HG02943 (cell line): ENCODE data around the gene GALNT2.

Experiments
- ATAC-seq: cut with Tn5 transposase; IDR thresholded peaks from one replicate; pipeline ENCODE4 v1.9.1; 2021; ENCODE audit warnings: mild to moderate bottlenecking, low read depth, moderate library complexity; ENCODE audit not compliant: unreplicated experiment

GALNT2 gene

DNA sequence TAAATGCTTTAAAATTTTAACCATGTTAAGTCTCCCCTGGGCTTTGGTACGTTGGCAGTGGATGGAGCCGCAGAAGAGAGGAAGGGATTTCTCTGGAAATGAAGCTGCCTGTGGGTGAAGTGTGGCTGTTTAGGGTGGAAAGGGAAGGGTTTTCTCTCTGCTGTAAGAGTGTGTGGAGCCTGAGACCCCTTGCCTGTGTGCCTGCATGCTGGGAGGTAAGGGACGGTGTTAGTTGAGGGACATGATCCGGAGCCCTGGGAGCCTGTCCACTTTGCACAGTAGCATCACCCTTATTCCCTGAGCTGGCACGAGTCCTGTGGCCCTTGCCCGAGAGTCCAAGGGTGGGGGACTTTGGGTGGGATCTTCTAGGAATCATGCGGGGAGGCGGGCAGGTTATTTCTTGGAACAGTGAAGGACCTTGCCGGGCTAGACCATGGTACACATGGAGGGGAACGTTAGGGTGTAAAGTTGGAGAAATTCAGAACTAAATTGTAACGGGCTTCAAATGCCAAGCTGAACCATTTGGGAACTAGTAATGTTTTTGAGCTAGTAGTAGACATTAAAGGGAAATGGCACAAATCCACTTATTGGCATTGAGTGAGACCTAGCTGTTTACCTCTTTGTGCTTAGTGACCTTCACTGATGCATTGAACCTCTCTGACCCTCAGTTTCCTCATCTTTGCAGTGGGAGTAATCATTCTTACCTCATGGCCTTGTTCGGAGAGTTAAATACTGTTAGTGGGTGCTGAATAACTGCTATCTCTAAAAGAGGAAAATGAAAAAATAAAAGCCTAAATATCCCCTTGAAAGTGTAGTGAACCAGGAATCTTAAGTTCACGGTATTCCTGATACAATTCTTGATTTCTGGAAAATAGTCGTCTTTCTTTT lies 3.5 kb downstream of the GALNT2 start:
- no peak for ATAC-seq

DNA sequence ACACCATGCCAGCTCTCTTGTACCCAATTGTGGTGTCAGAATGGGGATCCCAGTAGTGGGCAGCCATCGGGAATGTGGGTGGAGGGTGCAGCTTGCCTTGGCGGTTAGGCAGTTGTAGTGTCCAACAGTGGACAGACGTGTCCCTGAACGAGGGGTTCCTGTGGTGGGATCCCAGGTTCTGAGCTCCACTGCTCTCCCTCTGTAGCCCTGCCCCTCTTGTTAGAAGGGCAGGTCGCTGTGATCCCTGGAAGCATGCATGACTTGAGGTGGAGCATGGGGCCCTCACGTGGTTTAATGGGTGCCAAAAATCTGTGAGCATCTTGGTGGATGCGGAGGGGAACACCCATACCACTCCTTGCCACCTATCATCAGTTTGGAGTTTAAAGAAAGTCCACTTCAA lies 4.3 kb downstream of the GALNT2 start:
- ATAC-seq, result no peak

DNA sequence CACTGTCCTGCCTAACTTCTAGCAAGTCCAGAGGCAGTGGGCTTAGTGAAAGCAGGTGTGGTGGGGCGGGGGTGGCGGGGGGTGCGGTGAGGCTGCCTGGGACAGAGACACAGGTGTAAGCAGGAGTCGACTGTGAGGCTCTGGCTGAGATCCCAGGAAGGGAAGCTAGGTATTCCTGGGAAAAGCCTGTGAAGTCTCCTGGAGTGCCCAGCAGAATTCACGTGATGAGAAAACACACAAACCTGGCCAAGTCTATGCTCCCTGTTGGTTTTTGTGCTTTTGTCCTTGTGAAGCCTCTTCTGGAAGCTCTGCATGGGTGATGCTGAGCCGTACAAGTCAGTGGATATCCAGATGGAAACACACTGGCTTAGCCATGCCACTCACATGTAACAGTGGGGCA lies 5.3 kb downstream of the GALNT2 start:
- ATAC-seq, result no peak

DNA sequence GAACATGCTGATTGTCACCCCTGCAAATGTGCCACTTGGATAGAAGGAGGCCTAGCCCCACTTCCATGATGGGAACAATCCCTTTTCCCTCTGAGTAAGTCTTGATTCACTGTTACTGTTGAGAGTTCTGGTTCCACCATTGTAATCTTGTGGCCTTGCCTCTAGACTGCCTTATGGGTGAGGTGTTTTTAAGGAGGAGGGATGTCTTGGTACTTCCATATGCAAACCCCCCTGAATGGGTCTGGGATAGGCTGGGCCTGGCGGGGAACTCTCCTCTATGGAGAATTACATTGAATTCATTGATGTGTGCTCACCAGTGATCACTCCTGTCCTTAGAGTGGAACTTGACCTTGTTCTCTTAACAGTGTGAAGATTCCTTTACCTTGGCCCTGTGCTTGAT lies 5.8 kb downstream of the GALNT2 start:
- ATAC-seq, result no peak

DNA sequence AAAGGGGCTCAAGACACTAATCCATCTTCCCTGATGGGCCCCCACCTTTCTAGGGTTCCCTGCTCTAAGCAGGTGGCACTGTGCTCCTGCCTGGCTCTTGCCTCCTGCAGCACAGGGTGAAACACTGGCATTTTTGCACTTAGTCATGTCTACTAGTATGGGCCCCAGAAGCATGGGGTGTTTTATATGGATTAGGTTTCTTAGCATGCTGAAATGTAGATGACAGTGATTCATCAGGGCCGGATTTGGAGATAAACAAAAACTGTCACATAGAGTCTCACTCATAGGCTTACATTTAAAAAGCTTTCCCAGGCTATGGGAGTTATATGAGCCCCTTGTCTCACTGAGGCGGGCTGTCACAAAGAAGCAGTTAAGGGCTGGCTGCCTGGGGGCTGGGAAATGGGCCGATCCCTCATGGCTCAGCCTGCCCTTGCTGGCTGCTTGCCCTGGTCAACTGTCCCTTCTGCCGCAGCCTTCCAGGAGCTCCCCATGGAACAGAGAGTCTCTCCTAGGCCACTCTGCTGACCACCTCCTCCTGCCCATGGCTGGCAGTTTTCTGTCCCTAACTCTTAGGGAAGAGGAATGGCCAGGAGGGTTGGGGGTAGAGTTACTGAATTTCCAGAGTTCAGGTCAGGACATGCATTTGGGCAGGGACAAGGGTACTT lies 6.5 kb downstream of the GALNT2 start:
- no peak for ATAC-seq

DNA sequence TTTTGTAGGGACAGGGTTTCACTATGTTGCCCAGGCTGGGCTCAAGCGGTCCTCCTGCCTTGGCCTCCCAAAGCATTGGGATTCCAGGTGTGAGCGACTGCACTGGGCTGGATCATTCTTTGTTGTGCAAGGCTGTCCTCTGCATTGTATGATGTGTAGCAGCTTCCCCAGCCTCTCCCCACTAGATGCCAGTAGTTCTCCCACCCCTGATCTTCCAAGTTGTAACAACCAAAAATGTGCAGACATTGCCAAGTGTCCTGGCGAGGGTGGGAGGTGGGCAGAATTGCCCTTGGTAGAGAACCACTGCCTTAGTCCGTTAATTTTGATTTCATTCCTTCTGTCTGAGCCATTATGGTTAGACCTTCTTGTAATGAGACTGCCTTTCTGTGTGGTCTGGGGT lies 7.2 kb downstream of the GALNT2 start:
- ATAC-seq, result no peak

DNA sequence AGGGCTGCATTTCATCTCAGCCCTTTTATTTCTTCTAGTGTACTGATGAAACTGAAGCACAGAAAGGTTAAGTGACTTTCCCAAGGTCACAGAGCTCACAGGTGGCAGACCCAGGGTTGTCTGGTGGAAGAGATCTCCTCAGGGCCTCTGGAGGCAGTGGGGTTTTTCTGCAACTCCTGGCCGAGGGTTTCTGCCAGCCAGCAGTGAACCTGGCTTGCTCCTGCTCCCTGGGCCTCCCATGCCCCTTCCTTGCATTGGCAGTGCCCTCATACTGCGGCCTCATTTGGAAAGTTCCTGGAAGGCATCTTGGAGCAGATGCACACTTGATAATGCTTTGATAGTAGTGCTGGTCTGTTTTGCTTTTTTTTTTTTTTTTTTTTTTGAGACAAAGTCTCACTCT lies 7.7 kb downstream of the GALNT2 start:
- ATAC-seq, result no peak

DNA sequence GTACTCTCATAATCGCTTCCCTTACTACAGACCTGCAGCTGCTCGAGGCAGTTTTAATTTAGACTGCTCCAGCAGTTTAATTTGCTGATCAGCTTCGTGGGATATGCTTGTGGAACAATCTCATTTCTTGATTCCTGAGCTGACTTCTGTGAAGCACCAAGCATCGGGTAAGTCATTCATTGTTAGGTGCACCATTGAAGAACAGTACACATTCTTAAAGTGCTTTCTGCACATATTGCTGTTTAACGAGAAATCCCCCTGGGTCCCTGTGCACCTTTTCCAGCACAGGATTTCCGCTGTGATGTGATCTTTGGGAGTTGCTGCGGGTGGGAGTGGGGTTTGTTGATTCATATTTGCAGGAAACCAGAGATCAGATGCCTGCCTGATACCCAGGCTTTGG lies 9.1 kb downstream of the GALNT2 start:
- no peak for ATAC-seq

DNA sequence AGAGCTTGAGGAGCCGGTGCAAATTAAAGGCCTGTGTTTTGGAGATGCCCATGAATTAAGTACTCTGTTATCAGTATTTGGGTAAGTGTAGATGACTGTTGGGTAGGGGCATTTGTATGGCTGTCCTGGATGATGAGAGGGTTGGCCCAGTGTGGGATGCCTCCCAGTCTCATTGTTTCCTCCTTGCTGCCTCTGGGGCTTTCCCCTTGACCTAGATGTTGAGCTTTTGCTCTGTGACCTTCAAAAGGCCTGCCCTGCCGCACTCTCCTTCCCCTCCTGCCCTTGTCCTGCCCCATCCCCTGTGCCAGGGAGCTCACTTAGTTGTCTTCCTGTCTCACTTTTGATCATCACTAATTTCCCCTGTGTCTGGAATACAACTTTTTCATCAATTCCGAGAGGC lies 10.0 kb downstream of the GALNT2 start:
- no peak for ATAC-seq

DNA sequence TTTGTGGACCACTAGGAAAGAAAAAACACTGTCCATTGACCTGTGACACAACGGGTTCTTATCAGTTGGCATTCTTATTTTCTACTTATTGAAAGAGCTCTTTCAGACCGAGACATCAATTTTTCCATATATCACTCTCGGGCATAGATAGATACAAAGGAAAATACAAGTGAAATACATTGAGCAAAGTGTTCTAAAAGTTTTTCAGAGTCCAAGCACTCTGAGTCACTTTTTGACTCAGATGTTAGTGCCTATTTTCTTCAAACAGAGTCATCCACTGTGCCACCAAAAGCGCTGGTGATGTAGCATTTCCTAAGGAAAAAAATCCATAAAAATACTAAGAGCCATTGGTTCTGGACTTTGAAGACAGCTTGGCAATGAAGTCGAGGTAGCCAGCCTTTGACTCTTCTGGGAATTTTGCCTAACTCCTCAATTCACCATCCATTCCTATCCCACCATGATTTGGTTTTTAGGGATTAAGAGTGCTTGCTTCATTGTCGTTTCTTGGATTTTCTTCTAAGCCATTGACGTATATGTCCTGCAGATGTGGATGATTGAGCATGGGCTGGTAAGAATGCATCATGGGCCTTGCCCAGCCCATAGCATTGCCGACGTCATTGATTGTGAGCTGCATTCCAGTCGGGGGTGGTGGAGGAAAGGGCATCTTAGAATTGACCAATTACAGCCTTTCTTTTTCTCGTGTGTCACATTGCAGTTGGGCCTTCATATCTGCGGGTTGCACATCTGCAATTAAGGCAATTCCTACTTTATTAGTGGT lies 10.6 kb downstream of the GALNT2 start:
- no peak for ATAC-seq

DNA sequence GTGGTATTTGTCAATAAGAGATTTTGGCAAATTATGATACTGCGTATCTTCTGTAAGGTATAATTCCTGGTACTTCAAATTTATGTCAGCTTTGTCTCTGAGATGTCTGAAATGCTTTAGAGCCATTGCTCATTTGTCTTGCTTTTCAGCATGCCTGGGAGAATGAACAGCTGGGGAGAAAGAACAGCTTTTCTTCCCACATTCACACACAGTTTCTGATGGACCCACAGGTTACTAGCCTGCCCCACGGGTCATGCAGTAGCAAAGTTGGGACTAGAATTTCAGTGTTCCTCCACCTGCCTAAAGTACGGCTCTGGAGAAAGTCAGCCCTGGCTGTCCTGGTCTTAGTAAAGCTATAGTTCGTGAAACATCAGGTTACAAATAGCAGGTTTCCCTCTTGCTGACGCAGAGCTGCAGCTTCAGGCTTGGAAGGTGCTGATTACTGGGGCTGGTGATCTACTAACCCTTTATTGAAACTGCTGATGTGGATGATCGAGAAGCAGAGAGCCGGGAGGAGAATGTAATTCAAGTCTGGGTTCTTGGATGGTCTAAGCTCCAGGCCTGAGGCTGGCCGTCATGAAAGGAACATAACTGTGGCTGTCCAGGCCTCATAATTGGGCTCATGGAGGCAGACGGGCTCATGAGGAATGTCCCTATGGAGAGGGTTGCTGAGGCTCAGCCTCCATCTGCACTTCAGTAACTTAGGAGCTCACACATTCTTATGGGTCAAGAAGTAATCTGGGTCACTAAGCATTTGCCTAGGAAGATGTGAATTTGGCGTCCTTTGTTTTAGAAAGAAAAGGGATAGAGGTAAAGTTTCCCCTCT lies 12.4 kb downstream of the GALNT2 start:
- no peak for ATAC-seq

DNA sequence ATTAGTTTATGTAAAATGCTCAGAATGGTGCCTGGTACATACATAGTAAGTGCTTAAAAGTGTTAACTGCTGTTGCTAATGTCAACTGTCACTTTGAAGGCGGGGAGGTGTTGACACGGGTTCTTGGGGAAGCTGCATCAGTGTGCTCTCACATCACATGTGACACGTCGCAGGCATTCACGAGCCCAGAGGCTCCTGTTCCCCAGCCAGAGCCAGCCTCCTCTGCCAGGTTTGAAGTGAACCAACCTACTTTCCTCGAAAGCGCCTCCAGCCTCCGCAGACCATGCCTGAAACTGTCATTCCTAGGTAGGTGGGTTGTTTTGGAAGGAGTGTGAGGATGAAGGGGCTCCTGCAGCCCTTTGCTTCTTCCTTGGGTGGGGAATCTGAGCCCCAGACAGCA lies 13.8 kb downstream of the GALNT2 start:
- ATAC-seq, result no peak

DNA sequence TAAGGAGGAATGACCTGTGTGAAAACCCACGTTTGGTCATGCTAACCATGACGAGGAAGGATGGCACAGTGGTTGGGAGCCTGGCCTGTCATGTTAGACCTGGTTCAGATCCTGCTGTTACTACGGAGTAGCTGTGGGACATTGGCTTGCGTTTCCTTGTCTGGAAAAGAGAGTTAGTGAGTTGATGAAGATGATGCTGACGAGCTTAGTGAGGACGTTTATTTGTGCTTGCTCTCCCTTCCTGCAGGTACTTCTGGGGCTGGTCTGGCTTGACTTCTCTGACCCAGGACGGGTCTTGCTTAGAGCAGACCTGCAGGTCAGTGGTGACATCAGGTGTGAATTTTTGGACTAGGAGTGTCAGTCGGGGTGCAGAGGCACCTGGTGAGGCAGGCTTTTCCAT lies 14.7 kb downstream of the GALNT2 start:
- ATAC-seq, result no peak

DNA sequence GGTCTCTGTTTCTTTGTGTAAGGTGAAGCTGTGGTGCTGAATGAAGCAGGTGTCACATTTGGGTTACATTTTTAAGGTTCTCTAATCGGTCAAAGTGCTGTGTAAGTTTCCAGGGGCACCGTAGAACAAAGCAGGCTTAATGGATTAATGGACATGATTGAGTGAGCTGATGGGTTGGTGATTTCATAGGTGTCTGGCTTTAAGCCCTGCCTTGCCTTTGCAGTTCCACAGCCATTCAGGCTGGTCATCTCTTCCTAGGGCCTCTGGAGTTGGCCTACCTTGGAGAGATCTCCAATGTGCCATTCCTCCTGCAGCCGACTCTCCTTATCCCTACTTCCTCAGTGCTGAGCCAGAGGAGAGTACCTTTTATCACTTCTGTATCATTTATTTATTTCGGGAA lies 15.2 kb downstream of the GALNT2 start:
- no peak for ATAC-seq

DNA sequence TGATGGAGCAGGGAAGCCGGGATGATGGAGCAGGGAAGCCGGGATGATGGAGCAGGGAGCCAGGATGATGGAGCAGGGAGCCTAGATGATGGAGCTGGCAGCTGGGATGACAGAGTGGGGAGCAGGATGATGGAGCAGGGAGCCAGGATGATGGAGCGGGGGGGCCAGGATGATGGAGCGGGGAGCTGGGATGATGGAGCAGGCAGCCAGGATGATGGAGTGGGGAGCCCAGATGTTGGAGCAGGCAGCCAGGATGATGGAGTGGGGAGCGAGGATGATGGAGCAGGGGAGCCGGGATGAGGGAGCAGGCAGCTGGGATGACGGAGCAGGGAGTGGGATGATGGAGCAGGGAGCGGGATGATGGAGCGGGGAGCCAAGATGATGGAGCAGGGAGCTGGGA lies 16.0 kb downstream of the GALNT2 start:
- ATAC-seq, result no peak

DNA sequence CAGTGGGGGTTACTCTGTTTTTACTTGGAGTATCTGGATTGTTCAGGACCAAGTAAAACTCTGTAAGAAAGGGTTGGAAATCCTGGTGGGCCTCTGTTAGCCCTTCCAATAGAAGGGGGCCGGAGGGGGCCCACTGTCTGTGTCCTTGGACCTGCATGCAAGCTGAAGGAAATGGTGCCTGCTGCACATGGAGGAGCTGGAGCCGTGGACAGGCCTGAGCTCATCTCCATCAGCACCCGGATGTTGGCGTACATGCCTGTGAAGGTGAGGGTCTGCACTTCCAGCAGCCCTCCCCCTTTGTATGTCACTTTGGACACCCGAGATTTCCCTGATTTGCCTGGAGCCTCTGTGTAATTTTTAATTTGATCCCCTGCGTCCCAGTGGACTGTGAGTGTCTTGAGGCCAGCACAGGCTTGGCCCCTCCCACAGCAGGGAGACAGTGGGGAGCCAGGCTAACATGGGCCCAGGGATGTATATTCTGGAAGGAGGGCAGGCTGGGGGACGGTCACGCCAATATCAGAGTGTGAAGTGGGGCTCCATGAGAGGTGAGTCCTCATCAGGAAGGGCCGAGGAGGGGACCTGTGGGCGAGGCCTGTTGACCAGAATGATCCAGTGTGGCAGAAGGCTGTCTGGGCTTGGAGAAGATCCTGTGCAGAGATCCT lies 16.8 kb downstream of the GALNT2 start:
- ATAC-seq, result no peak

DNA sequence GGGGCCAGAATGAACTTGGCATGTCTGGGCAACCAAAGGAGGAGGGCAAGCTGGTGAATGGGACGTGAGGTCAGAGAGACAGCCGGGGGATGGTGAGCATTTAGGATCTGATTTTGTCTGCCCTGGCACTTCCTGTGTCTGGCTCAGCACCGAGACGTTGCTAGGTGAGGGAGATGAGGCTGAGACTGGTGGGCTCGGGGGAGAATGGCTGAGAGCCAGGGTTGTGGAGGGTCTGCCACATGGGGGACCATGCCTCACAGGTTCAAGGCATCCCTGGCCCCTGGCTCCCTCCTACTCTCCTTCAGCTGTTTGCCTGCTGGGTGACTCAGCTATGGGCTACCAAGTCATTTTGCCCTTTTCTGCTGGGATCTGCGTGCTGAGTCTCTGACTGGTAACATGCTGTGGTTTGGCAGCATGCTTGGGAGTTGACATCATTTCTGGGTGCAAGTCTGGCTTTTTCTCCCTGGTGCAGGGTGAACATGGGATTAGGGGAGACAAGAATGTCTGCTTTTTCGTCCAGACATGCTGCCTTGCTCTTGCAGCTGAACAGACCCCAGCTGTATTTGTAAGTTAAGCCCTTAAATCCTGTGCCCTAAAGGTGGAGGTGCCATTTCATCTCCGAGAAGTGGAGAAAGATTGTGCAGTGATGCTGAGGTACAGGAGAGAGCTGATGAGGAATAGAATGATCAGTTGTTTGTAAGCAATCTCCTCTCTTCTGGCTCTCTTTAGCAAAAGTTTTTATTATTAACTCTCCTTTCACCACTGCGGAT lies 17.6 kb downstream of the GALNT2 start:
- no peak for ATAC-seq

DNA sequence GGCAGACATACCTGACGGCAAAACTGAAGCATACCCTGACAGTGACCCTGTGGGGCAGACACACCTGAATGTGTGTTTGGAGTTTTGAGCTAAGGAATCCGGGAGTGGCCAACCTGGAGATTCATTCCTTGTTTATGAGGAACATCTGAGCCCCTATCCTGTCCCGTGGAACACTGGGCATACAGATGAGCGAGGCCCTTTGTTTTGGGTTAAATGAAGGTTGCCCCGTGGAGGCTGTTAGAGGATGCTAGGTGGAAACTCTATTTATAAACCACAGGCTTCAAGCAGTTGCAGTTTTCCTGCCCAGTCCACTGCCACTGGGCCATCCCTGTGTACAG lies 18.1 kb downstream of the GALNT2 start:
- ATAC-seq, result no peak

DNA sequence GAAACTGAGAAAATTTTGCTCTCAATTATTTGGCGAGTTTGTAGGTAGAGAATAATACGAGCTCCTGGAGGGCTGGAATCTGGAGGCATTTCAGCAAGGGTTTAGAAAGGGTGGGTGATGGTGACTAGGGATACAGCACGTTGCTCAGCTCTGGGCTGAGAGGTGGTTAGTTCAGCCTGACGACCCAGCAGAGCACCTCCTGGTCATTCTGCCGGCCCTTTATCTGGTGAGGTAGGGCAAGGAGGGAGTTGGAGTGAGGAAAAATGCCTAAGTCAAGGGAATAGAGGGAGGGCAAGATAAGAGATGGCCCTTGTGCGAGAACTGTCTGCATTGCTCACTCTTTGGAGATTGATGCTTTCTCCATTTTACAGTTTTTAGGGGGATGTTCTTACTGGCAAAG lies 19.1 kb downstream of the GALNT2 start:
- no peak for ATAC-seq
